NCI-H146 treated with DMSO at 0.1 percent for 48 hours (cell line): ENCODE results near the gene MED8.

Experiments
- DNase-seq: peaks from one replicate; lab custom pipeline; 2025; ENCODE audit not compliant: unreplicated experiment; lab: John Stamatoyannopoulos, UW

MED8 gene

DNA sequence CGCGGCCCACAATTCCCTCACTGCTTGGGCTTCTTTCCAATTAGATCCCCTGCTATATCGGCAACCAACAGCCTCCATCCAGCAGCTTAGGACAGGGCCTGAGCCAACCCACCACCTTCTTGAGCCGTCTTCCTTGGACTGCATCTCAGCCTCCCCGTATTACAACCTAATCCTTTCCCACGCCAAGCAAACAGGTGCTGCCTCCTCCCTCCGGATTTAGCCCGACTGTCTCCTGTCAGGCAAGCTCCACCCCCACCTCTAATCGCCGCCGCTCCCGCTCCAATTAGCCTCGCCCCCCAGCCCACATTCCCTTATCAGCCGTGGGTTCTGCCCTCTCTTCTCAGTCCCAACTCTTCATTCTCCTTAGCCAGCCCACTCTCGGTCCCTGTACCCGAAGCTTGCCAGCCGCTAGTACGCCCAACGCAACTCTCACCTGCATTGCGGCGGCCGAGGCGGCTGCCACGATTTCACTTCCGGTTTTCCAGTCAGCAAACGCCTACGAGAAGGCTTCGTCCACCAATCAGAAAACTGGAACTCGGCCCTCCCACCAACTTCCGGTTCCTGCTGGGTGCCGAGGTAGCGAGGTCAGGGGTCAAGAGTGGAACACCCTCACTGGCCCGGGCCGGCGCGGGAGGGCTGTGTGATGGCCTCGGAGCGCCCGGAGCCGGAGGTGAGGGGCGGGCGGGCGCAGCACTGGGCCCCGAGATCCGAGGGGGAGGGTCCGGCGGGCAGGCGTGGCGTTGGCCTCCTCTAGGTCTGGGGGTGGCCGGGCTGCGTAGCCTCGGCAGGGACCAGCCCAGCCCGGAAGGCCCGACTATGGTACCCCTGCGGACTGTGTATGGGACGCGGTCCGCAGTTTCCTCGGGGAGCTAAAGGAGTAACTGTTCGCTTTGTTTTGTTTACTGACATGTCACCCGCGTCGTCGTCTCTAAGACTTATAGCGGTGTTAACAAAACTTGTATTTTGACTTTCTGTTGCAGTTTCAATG lies at the start of gene MED8, which contains the start of gene SZT2:
Gene MED8 (minus strand): TSS at position 475 of the 988 bp plus-strand sequence. CDS start 36 bp downstream, at position 439.
Gene SZT2 (plus strand): TSS at position 574 of the 988 bp plus-strand sequence. CDS start 70 bp downstream, at position 644.
- DNase-seq: peak; percentile 71

DNA sequence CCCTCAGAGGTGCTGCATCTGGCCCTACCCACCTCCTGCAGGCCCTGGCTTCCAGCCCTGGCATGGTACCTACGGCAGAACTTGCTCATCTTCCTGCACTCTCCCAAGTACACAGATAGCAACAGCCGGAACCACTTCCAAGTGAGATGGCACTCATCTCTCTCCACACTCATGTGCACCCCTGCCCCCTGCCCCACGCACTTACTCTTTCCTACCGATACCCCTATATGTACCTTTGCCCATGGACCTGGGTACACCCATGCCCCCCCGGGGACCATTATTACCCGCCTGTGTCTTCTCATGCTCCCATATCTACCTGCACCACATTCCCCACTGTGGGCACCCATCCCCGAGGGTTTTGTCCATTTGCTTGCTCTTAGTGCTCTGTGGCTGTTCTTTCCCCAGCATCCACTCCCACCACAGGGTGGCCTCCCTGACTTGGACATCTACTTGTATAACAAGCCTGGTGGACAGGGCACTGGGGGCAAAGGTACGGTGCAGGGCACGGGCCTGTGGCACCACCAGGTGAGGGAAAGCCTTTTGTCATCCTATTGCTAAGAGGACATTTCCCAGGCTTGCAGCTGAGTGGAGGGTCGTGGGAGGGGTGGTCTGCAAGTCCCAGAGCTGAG lies 49.5 kb upstream of the MED8 start:
- no peak for DNase-seq

DNA sequence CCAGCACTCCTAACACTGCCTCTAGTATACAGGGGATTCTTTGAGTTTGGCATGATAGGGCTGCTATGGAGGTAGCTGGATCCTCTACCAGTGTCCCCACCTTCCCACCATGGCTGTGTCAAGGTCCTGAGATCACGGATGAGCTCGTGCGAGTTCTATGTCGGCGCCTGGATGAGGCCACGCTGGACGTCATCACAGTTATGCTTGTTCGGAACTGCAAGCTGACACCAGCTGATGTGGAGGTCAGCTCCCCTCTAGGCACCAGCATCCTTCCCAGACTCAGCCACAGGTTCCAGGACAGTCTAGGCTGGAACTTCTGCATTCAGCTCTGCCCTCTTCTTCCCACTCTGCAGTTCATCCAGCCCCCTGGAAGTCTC lies 49.0 kb upstream of the MED8 start:
- DNase-seq: no peak

GRCh38 chr1:43438006-43438405 lies 48.4 kb upstream of the MED8 start:
- DNase-seq: no peak

DNA sequence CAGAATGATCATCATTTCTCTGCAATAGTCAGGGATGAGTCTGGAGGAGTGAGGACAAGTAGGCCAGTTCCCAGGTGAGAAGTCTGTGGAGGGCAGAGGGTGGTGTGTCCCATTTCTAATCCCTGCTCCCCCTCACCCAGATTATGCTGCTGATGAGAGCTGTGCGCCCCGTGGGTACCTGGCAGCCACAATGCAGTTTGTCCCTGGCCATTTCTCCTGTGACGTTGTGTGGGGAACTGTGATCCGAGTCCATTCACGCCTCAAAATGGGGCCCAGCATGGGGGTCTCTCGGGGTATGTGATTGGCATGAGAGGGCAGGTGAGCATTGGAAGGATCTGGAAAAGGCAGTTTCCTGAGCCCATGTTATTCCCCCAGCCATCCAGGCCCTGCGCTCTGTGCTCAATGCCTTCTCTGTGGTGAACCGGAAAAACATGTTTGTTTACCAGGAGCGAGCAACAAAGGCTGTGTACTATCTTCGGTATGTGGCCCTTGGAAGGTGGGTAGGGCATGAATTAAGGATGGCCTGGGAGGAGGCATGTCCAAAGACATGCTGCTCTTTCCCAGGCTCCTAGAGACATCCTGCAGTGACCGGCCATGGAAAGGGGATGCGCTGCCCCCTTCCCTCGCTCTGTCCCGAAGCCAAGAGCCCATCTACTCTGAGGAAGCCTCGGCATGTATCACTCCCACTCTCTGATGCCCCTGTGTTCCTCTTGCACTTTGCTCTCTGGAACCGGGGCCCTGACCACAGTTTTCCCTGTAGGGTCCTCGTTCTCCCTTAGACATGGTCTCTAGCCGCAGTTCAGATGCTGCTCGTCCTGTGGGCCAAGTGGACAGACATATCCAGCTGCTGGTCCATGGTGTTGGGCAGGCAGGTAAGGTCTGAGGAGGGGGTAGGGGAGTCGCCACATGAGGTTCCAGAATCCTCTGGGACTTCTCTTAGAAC lies 47.7 kb upstream of the MED8 start:
- no peak for DNase-seq

DNA sequence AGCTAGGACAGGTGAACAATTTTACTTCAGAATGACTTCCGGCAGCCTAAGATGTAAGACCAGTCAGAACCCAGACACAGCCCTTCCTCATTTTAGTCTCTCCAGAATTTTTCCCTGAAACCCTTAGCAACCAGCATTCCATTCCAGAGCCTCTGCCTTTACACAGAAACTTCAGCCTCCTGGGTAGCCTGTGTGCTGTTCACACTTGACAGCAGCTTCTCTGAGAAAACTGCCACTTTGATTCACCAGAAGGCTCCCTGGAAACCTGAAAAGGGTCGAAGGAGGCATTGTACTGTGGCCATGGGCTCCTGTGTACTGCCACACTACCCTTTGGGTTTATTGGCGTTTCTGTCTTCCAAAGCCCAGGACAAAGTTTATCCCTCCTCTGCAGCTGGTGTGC lies 46.8 kb upstream of the MED8 start:
- no peak for DNase-seq

- no peak for DNase-seq
Measured at GRCh38 chr1:43435146-43436145, 45.8 kb upstream of the MED8 start.

- no peak for DNase-seq
Measured at GRCh38 chr1:43434256-43434655, 44.7 kb upstream of the MED8 start.

DNA sequence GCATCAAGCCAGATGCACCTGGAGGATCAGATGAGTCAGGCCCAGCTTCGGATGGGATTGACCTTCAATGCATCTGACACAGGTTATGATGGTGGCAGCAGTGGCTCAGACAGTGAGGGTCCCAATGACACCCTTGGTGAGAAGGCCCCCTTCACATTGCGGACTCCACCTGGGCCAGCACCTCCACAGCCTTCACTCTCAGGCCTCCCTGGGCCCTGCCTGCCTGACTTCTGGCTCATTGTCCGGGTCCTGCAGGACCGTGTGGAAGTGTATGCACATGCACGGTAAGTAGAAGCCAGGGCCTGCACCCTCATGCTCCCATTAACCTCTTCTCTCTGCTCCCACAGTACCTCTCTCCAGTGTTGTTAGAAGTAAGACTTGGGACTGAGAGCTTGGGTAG lies 43.3 kb upstream of the MED8 start:
- no peak for DNase-seq

- DNase-seq: no peak
Measured at GRCh38 chr1:43432171-43432860, 42.7 kb upstream of the MED8 start.

GRCh38 chr1:43431676-43432075 lies 42.1 kb upstream of the MED8 start:
- DNase-seq: no peak

- DNase-seq: no peak
Measured at GRCh38 chr1:43430831-43431230, 41.2 kb upstream of the MED8 start.

DNA sequence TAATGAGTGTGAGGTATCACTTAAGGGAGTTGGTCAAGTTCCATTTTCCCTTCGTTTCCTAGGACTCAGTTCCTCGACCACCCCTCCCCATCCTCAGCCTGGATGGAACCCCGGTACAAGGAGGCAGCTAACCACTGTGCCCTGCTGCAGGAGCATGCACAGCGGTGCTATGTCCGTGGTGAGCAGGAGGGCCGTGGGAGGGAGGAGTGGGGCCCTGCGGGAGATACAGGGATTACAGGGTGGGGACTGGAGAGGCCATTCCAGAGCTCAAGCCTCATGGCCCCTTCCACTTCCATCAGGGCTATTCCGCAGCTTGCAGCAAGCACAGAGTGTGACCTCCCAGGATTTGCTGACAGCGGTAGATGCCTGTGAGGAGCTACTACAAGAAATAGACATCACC lies 38.3 kb upstream of the MED8 start:
- DNase-seq: no peak

DNA sequence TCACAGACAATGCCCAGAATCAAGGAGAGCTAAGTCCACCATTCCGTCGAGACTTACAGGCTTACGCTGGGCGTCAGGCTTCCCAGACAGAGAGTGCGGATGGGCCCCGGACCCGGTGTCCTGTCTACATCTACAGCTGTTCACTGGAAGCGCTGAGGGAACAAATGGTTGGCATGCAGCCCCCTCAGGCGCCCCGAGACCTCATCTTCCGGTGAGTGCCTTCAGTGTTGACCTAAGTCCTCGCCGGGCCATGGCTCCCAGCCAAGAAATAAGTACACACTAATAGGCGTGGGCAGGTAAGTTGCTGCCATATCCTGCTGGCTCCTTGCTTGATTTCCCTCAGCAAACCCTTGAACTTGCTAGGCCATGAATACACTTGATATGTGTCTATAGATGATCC lies 37.9 kb upstream of the MED8 start:
- DNase-seq: no peak

DNA sequence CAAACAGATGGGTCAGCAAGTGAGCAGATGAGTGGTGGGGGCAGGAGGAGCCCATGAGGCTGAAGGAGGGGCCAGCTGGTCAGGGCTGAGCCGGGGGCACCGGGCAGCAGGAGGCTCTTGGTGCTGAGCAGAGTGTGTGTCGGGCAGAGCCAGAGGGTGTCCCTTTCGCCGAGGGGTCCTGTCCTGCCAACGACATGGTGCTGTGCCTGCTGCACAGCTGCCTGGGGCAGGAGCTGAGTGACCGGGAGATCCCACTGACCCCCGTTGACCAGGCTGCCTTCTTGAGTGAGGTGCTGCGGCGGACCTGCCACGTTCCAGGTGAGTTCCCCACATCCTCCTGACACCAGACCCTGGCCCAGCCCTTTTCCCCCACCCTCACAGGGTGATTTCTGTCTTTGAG lies 36.6 kb upstream of the MED8 start:
- DNase-seq: no peak

DNA sequence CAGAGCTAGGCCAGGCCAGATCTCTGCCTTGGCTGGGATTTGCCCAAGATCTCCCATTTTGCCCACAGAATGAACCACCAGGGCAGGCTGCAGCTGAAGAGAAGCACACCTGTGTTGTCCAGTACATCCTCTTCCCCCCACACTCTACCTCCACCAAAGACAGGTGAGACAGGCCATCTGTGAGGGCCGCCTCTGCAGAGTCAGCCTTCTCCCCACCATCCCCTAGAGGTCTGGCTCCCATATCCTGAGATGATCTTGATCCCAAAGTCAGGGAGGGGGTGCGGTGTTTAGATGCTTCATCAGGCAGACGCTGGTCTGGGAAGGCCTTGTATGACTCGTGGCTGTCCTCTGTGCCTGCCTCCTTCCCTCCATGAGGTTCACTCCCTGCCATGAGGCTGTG lies 35.4 kb upstream of the MED8 start:
- no peak for DNase-seq

DNA sequence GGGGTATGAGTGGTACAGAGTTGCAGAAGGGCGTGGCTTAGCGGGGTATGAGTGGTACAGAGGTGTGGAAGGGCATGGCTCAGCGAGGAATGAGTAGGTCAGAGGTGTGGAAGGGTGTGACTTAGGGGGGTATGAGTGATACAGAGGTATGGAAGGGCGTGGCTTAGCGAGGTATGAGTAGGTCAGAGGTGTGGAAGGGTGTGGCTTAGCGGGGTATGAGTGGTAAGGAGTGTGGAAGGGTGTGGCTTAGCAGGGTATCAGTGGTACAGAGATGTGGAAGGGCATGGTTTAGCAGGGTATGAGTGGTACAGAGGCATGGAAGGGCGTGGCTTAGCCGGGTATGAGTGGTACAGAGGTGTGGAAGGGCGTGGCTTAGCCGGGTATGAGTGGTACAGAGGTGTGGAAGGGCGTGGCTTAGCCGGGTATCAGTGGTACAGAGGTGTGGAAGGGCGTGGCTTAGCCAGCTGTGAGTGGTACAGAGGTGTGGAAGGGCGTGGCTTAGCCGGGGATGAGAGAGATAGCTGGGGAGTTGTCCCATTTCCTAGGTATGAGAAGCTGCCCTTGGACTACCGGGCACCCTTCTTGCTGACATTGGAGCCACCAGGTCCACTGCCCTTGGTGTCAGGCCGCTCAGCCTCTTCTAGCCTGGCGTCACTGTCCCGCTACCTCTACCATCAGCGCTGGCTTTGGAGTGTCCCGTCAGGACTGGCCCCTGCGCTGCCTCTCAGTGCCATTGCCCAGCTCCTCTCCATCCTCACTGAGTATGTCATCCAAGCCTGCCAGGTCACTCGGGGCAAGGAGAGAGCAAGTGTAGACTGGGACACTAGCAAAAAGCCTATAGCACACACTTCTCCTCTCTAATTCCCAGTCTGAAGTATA lies 34.3 kb upstream of the MED8 start:
- DNase-seq: no peak

GRCh38 chr1:43422995-43423671 lies 33.5 kb upstream of the MED8 start:
- no peak for DNase-seq
